HK-2 (cell line): ENCODE measurements around the gene ODAD4.
"Not testable (repeated sequence)": the region's sequence is repeated elsewhere in the genome, so short reads cannot be mapped to it uniquely, and the experiment has no call there.

Experiments
- DNase-seq: peaks from one replicate; pipeline ENCODE4 v3.0.0-alpha.2; 2018; ENCODE audit not compliant: unreplicated experiment

ODAD4 gene

GRCh38 chr17:41912925-41913324, 17.5 kb upstream of the ODAD4 start:
- DNase-seq, result no peak

GRCh38 chr17:41913798-41914197, 16.6 kb upstream of the ODAD4 start:
- no peak for DNase-seq

GRCh38 chr17:41914358-41914766, 16.1 kb upstream of the ODAD4 start:
- DNase-seq, result no peak

- no peak for DNase-seq
Measured at GRCh38 chr17:41915020-41915419, 15.4 kb upstream of the ODAD4 start.

DNA sequence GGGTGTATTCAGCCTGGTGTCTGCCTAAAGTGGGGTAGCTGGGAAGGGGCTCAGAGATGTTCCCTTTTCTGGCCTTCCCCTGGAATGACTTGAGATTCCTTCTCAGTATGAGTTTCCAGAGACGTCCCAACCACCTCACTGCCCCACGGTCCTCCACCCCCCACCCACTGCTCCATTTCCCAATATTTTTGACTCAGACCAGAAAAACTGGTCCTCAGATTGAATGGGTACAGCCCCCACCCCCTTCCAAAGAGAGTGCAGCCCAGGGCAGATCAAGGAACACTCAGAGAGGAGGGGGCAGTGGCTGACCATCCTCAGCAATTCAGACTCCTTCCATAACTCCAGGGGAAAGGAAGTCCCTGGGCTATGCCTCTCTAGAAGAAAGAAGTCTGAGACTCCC, 14.9 kb upstream of the ODAD4 start:
- DNase-seq, result no peak

DNA sequence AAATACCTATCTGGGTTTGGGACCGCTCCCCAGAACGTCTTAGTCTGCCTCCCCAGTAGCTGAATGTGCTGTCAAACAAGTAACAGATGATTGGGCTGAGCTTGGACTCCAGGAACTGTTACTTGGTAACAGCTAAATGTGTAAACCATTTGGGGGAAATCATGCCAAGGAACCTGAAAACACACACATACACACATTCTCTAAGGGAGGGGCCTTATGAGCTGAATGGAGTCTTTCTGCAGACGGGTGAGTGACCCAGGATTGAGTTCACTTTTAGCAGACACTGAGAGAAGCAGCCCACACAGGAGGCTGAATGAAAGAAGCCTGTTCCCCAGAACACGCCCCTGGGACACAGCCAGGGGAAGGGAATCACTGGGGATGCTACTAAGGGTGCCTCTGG, 13.2 kb upstream of the ODAD4 start:
- no peak for DNase-seq

DNA sequence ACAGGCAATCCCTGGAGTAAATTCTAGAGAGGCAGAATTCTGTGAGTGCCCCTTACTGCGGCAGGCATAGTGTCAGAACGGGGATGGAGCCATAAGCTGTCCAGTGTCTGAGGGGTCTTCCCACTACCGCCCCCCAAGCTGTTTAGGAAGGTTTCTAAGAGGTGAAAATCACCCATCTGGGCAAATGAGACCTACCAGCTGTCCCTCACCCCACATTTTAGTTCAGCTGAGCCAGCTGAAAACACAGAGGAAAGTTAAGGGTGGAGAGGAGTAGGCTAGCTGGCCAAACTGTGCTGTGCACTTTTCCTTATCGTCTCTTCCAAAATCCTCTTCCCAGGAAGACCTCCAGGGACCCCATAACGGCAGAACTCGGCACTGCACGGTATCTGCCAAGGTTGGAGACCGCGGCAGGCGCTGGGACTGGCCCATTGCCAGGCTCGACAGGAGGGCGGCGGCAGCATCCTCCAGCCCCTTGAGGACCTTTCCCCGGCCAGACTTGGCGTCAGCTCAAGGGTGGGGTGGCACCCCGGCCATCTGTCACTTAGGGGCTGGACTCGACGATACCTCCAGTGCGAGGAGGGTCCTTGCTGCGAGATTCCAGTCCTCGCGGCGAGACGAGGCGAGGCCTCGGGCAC, 12.6 kb upstream of the ODAD4 start:
- DNase-seq, result peak; percentile 65

DNA sequence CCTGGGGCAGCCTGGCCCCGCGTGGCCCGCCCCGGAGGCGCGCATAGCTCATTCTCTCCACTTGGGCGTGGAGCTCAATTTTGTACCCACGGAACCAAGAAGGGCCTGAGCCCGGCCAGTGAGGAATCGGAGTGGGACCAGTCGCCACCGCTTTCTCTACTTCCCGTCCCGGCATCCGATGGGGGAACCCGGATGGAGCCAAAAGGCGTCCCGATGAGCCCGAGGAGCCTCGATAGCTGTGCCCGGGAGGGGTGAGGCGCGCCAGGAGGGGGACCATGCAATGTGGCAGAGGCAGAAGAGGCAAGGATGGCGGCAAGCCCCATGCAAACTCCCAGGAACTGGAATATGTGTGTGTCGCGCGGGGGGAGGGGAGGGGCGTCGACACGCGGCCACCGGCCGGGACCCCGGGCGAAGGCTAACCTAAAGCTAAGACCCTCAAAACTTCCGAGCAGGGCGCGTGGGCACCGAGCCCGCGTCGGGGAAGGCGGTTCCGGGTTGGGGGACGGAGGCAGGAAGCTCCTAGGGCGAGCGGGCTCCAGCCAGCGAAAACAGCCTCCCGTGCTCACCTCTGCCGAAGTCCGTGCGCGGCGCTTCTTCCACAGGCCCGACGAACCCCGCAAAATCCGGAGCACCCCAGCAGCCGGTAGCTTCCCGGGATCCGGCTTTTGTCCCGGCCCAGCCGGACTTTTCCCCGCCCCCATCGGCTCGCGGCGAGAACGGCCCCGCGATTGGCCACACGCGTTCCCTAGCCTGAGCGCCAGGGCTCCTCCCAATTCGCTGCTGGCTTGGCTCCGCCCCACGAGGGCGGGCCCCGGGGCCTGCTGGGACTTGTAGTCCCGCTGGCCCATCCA, 11.9 kb upstream of the ODAD4 start, which contains the start of gene ACLY:
TSS of gene ACLY (minus strand) at position 638 of the 851 bp plus-strand sequence. CDS start 5,078 bp downstream, outside the sequence.
- peak; percentile 98 for DNase-seq

DNA sequence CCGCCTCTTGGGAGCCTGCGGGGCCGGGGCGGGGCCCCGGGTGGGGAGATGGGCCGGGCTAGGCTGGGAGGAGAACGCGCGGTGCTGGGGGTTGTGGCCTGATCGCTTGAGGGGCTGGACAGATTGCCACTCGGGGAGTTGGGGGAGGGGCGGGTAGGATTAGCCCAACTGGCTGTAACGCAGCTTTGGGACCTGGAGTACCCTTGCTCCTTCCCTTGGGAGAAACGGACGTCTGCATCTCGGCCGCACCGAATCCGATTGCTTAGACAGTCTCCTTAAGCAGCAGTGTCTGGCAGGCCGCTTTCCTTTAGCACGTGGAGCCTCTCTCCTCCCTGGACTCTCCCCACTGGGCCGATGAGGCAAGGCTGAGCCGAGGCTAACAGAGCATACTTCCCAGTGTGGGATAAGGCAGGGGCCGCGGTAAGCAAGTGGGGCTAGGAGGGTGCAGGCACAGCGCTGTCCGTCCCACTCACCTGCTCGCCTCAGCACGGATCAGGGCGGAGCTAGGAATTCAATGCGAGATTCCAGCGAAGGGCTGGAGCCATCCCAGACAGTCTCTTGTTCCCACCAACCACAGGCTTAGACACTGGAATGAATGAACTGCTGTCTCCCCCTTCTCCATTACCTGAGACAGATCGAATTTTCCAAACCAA, 11.1 kb upstream of the ODAD4 start:
- no peak for DNase-seq

DNA sequence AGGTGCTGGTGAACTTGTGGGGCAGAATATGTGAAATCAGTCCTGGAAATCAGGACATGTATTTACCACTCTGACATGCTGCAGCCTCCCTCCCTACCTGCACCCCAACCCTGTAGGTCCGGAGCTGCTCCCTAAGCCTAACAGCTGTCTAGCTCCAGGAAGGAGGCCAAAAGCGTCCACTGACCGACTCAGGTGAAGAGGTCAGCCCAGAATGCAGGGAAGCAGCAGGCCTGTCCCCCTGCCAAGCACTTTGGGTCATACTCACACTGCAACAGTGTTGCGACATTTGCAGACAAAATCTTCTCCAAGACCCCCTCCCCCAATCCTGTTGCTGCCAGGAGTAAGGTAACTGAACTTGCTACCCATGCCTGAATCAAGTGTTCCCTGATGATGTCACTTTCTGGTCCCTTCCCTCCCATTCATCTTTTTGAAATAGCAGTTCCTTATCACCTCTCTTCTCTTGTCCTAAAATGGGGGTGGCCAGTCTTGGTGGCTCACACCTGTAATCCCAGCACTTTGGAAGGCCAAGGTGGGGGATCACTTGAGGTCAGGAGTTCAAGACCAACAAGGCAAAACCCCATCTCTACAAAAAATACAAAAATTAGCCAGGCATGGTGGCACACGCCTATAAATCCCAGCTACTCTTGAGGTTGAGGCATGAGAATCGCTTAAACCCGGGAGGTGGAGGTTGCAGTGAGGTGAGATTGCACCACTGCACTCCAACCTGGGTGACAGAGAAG, 10.4 kb upstream of the ODAD4 start:
- DNase-seq, result no peak

DNA sequence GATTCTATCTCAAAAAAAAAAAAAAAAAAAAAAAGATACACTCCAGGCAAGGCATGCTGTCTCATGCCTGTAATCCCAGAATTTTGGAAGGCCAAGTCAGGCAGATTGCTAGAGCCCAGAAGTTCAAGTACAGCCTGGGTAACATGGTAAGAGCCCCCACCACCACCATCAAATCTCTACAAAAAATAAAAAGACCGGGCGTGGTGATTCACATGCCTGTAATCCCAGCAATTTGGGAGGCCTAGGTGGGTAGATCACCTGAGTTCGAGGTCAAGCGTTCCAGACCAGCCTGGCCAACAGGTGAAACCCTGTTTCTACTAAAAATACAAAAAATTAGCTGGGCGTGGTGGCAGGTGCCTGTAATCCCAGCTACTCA, 9.8 kb upstream of the ODAD4 start:
- no peak for DNase-seq

- no peak for DNase-seq
Measured at GRCh38 chr17:41925991-41926590, 4.3 kb upstream of the ODAD4 start.

DNA sequence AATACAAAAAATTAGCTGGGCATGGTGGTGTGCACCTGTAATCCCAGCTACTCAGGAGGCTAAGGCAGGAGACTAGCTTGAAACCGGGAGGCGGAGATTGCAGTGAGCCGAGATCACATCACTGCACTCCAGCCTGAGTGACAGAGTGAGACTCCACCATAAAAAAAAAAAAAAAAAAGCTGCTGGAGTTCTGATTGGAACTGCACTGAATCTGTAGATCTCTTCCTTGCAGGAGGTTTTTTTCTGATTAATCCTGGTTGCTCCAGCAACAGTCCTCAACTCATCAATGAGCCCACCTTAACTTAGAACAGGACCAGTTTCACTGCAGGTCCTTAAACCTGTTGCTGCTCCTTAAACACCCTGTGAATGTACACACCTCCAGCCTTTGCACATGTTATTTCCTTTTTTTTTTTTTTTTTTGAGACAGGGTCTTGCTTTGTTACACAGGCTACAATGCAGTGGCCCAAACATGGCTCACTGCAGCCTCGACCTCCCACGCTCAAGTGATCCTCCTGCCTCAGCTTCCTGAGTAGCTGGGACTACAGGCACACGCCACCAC, 1.6 kb upstream of the ODAD4 start:
- DNase-seq, result no peak

GRCh38 chr17:41930833-41931156, 378 bp downstream of the ODAD4 start:
- not testable (repeated sequence) for DNase-seq

DNA sequence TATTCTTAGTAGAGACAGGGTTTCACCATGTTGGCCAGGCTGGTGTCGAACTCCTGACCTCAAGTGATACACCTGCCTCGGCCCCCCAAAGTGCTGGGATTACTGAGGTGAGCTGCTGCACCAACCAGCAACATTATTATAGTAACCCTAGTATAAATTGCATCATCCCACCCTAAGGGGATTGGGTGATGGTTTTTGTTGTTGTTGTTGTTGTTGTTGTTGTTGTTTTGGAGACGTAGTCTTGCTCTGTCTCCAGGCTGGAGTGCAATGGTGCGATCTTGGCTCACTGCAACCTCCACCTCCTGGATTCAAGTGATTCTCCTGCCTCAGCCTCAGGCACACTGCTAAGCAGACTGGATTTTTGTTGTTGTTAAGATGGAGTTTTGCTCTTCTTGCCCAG, 1.3 kb downstream of the ODAD4 start:
- not testable (repeated sequence) for DNase-seq

DNA sequence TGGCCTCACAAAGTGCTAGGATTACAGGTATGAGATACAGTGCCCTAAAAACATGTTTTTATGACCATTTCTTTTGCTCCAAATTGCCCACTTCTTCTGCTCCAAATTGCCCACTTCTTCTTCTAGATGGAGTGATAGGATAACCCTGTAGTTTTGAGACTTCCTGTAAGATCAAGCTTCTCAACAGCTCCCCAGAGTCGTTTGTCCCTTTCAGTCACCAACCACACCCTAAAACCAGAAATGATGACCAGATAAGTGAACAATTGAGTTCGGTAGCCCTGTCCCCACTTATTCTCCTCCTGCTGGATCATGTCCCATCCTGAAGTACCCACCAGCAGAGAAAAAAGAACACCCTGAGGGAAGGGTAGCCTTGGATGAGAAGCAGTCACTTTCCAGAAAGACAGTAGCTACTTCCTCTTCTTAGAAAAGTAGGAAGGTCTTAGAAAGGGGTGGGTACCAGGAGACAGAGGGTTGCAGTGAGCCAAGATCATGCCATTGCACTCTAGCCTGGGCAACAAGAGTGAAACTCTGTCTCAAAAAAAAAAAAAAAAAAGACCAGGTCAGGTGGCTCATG, 2.5 kb downstream of the ODAD4 start:
- no peak for DNase-seq

- DNase-seq, result no peak
Measured at GRCh38 chr17:41935641-41936040, 5.2 kb downstream of the ODAD4 start.

GRCh38 chr17:41937970-41938954, 7.8 kb downstream of the ODAD4 start:
- no peak for DNase-seq

DNA sequence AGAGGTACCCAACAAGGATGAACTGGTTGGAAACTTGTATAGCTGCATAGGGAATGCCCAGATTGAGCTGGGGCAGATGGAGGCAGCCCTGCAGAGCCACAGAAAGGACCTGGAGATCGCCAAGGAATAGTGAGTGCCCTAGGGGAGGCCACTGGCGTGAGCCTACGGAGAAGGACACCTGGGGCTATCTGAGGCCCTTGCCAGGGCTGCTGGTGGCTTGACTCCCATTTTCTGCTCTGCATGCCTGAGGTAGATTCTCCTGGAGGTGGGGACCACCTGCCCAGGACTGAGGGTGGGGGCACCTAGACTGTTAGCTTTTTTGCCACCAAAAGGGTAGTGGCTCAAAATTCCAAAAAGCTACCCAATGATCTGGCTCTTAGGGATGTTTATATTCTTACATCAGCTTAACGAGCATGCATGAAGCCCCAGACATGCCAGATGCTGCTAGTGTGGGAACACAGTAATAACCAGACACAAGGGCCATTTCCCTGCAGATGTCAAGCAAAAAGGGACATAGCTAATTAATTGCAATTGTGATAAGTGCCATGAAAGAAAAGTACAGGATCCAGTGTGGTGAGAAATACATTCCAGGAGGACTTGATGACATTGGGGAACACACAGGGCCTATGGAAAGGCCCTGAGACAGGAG, 8.8 kb downstream of the ODAD4 start:
- no peak for DNase-seq
